Stomach (tissue), 4 donors: ENCODE measurements around the gene BTF3.

Experiments
- EP300 ChIP-seq: sonication (generic); formaldehyde crosslinking; IDR thresholded peaks from one replicate; pipeline ENCODE4 v1.6.1; 2017; ENCODE audit warnings: antibody characterized with exemption
- POLR2AphosphoS5 ChIP-seq, 3 donors: sonication (generic); formaldehyde crosslinking; IDR thresholded peaks; one replicate each; pipeline ENCODE4 v1.6.1; 2016; ENCODE audit warnings: antibody characterized with exemption in 3 of 3
- TF ChIP-seq, protein P1 (sequence below), 7 experiments: fragments of 450-650 bp in 4 of 7; fragments of 200-600 bp in 3 of 7; sonication (generic) in 3 of 7; IDR thresholded peaks; one replicate each; pipeline ENCODE4 v1.5.1; 2016 to 2019; ENCODE audit warnings: antibody characterized with exemption in 7 of 7, control low read depth in 2 of 7, mild to moderate bottlenecking in 1 of 7

DNA sequence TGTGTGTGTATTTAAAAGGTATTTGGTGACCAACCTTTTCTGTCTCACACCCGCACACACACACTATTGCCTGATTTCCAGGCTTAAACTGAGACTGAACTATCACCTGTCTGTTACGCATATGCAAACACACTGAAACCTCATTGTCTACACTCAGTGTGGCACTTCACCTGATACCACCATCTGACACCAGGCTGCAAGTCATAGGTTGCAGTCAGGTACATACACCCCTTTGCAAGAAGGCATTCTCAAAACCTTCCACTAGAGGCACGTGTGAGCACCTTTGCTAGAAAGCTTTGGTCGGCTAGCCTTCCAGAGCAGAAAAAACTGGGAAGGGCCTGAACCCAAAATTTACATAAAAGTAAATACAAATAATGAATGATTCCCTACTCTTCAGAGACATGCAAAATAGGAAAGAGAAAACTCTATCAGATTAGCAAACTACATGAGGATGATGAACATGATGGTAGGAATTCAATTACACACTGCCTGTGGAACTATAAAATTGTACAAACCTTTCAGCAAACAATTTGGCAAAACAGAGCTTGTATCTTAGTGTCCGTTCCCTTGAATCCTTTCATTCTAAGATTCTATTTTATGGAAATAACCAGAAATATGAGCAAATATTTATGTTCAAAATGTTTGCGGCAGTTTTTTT is 43.7 kb upstream of the BTF3 start:
- TF ChIP-seq, protein P1, sequence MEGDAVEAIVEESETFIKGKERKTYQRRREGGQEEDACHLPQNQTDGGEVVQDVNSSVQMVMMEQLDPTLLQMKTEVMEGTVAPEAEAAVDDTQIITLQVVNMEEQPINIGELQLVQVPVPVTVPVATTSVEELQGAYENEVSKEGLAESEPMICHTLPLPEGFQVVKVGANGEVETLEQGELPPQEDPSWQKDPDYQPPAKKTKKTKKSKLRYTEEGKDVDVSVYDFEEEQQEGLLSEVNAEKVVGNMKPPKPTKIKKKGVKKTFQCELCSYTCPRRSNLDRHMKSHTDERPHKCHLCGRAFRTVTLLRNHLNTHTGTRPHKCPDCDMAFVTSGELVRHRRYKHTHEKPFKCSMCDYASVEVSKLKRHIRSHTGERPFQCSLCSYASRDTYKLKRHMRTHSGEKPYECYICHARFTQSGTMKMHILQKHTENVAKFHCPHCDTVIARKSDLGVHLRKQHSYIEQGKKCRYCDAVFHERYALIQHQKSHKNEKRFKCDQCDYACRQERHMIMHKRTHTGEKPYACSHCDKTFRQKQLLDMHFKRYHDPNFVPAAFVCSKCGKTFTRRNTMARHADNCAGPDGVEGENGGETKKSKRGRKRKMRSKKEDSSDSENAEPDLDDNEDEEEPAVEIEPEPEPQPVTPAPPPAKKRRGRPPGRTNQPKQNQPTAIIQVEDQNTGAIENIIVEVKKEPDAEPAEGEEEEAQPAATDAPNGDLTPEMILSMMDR (IDR thresholded peaks at IDR 0.05), result peak in 5 of 7 experiments; percentile 43 to 68 (median 56)
- TF ChIP-seq EP300, result no peak
- no peak for TF ChIP-seq POLR2AphosphoS5 (IDR thresholded peaks at IDR 0.05)
